Esophagus muscularis mucosa (tissue), 4 donors: ENCODE measurements around the gene ANKRD6. TPM values are rescaled to one million over a fixed set of nuclear protein-coding genes. Genes with fewer than 3 reads are reported as not detected.

Experiments used
- DNase-seq: peaks from one replicate; pipeline ENCODE4 v3.0.0-alpha.2; 2017; ENCODE audit errors: extremely low spot score
- H3K27ac ChIP-seq, 4 donors: fragments of 200-600 bp; sonication (generic); replicated peaks in 1 of 4; 1 replicate in 3 of 4; 2 replicates in 1 of 4; pipeline ENCODE4 v1.5.1; 2016 to 2019; ENCODE audit warnings: mild to moderate bottlenecking in 1 of 4
- H3K27me3 ChIP-seq, 4 donors: fragments of 200-600 bp; sonication (generic); one replicate each; pipeline versions ENCODE4 v1.5.1 to v1.6.0; 2016 to 2019
- H3K36me3 ChIP-seq, 4 donors: fragments of 200-600 bp; sonication (generic); one replicate each; pipeline ENCODE4 v1.5.1; 2016 to 2019
- H3K4me1 ChIP-seq, 4 donors: fragments of 200-600 bp; sonication (generic); one replicate each; pipeline ENCODE4 v1.5.1; 2016 to 2019
- H3K4me3 ChIP-seq, 4 donors: fragments of 200-600 bp; sonication (generic); 1 replicate in 2 of 4; 2 replicates in 2 of 4; pipeline ENCODE4 v1.5.1; 2016 to 2019; ENCODE audit warnings: mild to moderate bottlenecking in 4 of 4, moderate library complexity in 1 of 4
- H3K9me3 ChIP-seq, 4 donors: fragments of 200-600 bp; sonication (generic); 1 replicate in 3 of 4; 2 replicates in 1 of 4; pipeline ENCODE4 v1.5.1; 2016 to 2019
- CTCF ChIP-seq, 3 experiments: fragments of 200-600 bp in 2 of 3; fragments of 450-650 bp in 1 of 3; sonication (generic) in 2 of 3; IDR thresholded peaks; one replicate each; pipeline ENCODE4 v1.5.1; 2017 to 2019; ENCODE audit warnings: antibody characterized with exemption in 3 of 3, mild to moderate bottlenecking in 2 of 3, moderate library complexity in 1 of 3
- EP300 ChIP-seq: sonication (generic); formaldehyde crosslinking; IDR thresholded peaks from one replicate; pipeline ENCODE4 v1.6.1; 2017; ENCODE audit warnings: antibody characterized with exemption
- POLR2A ChIP-seq: fragments of 450-650 bp; IDR thresholded peaks from one replicate; pipeline ENCODE4 v1.6.1; 2017; ENCODE audit warnings: antibody characterized with exemption, moderate library complexity, mild to moderate bottlenecking, low read depth
- POLR2AphosphoS5 ChIP-seq, 2 donors: sonication (generic); formaldehyde crosslinking; IDR thresholded peaks; one replicate each; pipeline ENCODE4 v1.6.1; 2017; ENCODE audit warnings: antibody characterized with exemption in 2 of 2
- WGBS: methylation state at CpG from one replicate; pipeline ENCODE4 v1.1.5; 2018; 5-methylcytosine and 5-hydroxymethylcytosine counted together
- intact Hi-C: fragments of 100-400 bp; cut with DNase I; formaldehyde crosslinking; loops from one replicate; pipeline ENCODE4 v1.15.1; 2023
- total RNA-seq, 4 donors: library from RNA; depleted of rRNA; stranded (reverse); fragments of >200 nt; gene quantifications; one replicate each; pipeline versions ENCODE4 v1.1.0 to v1.2.1, GENCODE V29; 2016

The ANKRD6 gene
- total RNA-seq, 4 donors from 2014 or later: 9.1 to 18.9 (median 10.7) TPM

- no peak for DNase-seq
- intact Hi-C loops: no loop called here
- peaks cover 0 to 4% (median 2%) of the 10 kb centered on the region in 4 donors for H3K36me3 ChIP-seq
- H3K27me3 ChIP-seq: no peaks in the 10 kb centered on the region
- H3K27ac ChIP-seq: no peak overlapping the region
- 29% methylated on average over 3 of the region's 3 CpGs for WGBS
- H3K4me1 ChIP-seq: no peaks in the 10 kb centered on the region
- no peak for TF ChIP-seq CTCF (IDR thresholded peaks at IDR 0.05)
- TF ChIP-seq POLR2A: no peak
- no peak for TF ChIP-seq EP300
- TF ChIP-seq POLR2AphosphoS5 (IDR thresholded peaks at IDR 0.05): no peak
- no peaks in the 10 kb centered on the region for H3K9me3 ChIP-seq
- H3K4me3 ChIP-seq: no peak overlapping the region
These were observed 165.0 kb downstream of the ANKRD6 start for GRCh38 chr6:89597988-89598387.

GRCh38 chr6:89599727-89600126 lies 166.8 kb downstream of the ANKRD6 start:
- no peak for DNase-seq
- Histone ChIP-seq H3K36me3 (peaks cover 0 to 4% (median 2%) of the 10 kb centered on the region in 4 donors), H3K27me3 (no peaks in the 10 kb centered on the region), H3K9me3 (no peaks in the 10 kb centered on the region), H3K27ac (no peak overlapping the region), H3K4me3 (no peak overlapping the region), H3K4me1 (no peaks in the 10 kb centered on the region)
- WGBS: 89% methylated on average over 4 of the region's 7 CpGs
- intact Hi-C loops: no loop called here
- no peak for TF ChIP-seq POLR2A
- no peak for TF ChIP-seq CTCF (IDR thresholded peaks at IDR 0.05)
- TF ChIP-seq POLR2AphosphoS5 (IDR thresholded peaks at IDR 0.05): no peak
- no peak for TF ChIP-seq EP300

GRCh38 chr6:89602166-89602565 lies 169.2 kb downstream of the ANKRD6 start:
- H3K4me1 ChIP-seq: no peaks in the 10 kb centered on the region
- no peak for DNase-seq
- no peaks in the 10 kb centered on the region for H3K9me3 ChIP-seq
- H3K27me3 ChIP-seq: no peaks in the 10 kb centered on the region
- WGBS: 92% methylated on average over 6 of the region's 6 CpGs
- no peak overlapping the region for H3K27ac ChIP-seq
- H3K4me3 ChIP-seq: no peak overlapping the region
- peaks cover 0 to 12% (median 8%) of the 10 kb centered on the region in 4 donors for H3K36me3 ChIP-seq
- TF ChIP-seq POLR2A: no peak
- no peak for TF ChIP-seq EP300
- no peak for TF ChIP-seq CTCF (IDR thresholded peaks at IDR 0.05)
- no peak for TF ChIP-seq POLR2AphosphoS5 (IDR thresholded peaks at IDR 0.05)
- intact Hi-C loops: no loop called here

GRCh38 chr6:89604653-89605052 lies 171.7 kb downstream of the ANKRD6 start:
- Histone ChIP-seq H3K4me3 (no peak overlapping the region), H3K9me3 (no peaks in the 10 kb centered on the region), H3K27ac (no peak overlapping the region), H3K4me1 (no peaks in the 10 kb centered on the region), H3K36me3 (peaks cover 0 to 12% (median 8%) of the 10 kb centered on the region in 4 donors), H3K27me3 (no peaks in the 10 kb centered on the region)
- WGBS: 85% methylated on average over 5 of the region's 5 CpGs
- intact Hi-C loops: no loop called here
- no peak for DNase-seq
- TF ChIP-seq POLR2AphosphoS5 (IDR thresholded peaks at IDR 0.05) (no peak), POLR2A (no peak), EP300 (no peak), CTCF (IDR thresholded peaks at IDR 0.05) (no peak)

GRCh38 chr6:89605861-89606260 lies 172.9 kb downstream of the ANKRD6 start:
- peaks cover 0 to 12% (median 8%) of the 10 kb centered on the region in 4 donors for H3K36me3 ChIP-seq
- 78% methylated on average over 4 of the region's 5 CpGs for WGBS
- TF ChIP-seq POLR2AphosphoS5 (IDR thresholded peaks at IDR 0.05) (no peak), EP300 (no peak), CTCF (IDR thresholded peaks at IDR 0.05) (no peak), POLR2A (no peak)
- no peak overlapping the region for H3K27ac ChIP-seq
- intact Hi-C loops: no loop called here
- H3K27me3 ChIP-seq: no peaks in the 10 kb centered on the region
- H3K4me1 ChIP-seq: no peaks in the 10 kb centered on the region
- DNase-seq: no peak
- H3K4me3 ChIP-seq: no peak overlapping the region
- no peaks in the 10 kb centered on the region for H3K9me3 ChIP-seq
